Midbrain (tissue), 1 donor: Measurements from ENCODE around the gene FAM222A.
A peak's percentile ranks its signal among the peaks of the same experiment; 100 is the strongest.

Experiments
- DNase-seq: peaks from one replicate; lab custom pipeline; 2025; lab: John Stamatoyannopoulos, UW

Gene FAM222A

GRCh38 chr12:109710747-109711595 is 2.7 kb upstream of the FAM222A start:
- no peak for DNase-seq

GRCh38 chr12:109711596-109712461 is 1.8 kb upstream of the FAM222A start:
- DNase-seq: no peak

GRCh38 chr12:109714141-109714912 is 702 bp downstream of the FAM222A start:
- DNase-seq: peak; percentile 60

- no peak for DNase-seq
Measured at GRCh38 chr12:109714913-109715244, 1.3 kb downstream of the FAM222A start.

GRCh38 chr12:109715310-109716091 is 1.9 kb downstream of the FAM222A start:
- peak; percentile 35 for DNase-seq

GRCh38 chr12:109716092-109716479 is 2.5 kb downstream of the FAM222A start:
- peak; percentile 47 for DNase-seq

- peak; percentile 72 for DNase-seq
Measured at GRCh38 chr12:109716512-109717389, 3.1 kb downstream of the FAM222A start.

GRCh38 chr12:109717390-109718357 is 4.0 kb downstream of the FAM222A start:
- DNase-seq: no peak

GRCh38 chr12:109718390-109718789 is 4.8 kb downstream of the FAM222A start:
- DNase-seq: peak; percentile 48

- DNase-seq: peak; percentile 15
Measured at GRCh38 chr12:109719123-109720022, 5.7 kb downstream of the FAM222A start.

- peak; percentile 79 for DNase-seq
Measured at GRCh38 chr12:109720152-109720856, 6.7 kb downstream of the FAM222A start.

GRCh38 chr12:109720857-109721189 is 7.2 kb downstream of the FAM222A start:
- DNase-seq: no peak

- DNase-seq: peak; percentile 37
Measured at GRCh38 chr12:109721276-109721675, 7.7 kb downstream of the FAM222A start.

GRCh38 chr12:109722022-109722720 is 8.5 kb downstream of the FAM222A start:
- DNase-seq: no peak

GRCh38 chr12:109722721-109723094 is 9.1 kb downstream of the FAM222A start:
- no peak for DNase-seq

- peak; percentile 92 for DNase-seq
Measured at GRCh38 chr12:109723311-109723881, 9.8 kb downstream of the FAM222A start.
